ENCODE measurements around the gene NPIPA8.
"Not testable (repeated sequence)": the region's sequence is repeated elsewhere in the genome, so short reads cannot be mapped to it uniquely, and the experiment has no call there.

- TF ChIP-seq EZH2 (IDR thresholded peaks at IDR 0.05; ENCODE audit: low read depth, unreplicated experiment); CREB1 (CRISPR knock-in tag; IDR thresholded peaks at IDR 0.05; ENCODE audit: low read depth); CTCF (conservative IDR thresholded peaks at IDR 0.05; ENCODE audit: low read depth in 2 of 2); POLR2AphosphoS5 (IDR thresholded peaks at IDR 0.05; ENCODE audit: low read depth): not testable (repeated sequence)
Observed at GRCh38 chr16:18346993-18347392, 10.5 kb upstream of the NPIPA8 start.
